Dedifferentiated amniotic fluid mesenchymal stem cell (primary cell): ENCODE measurements around the gene GRIN2A.

Source experiments
- DNase-seq: peaks from one replicate; pipeline ENCODE4 v3.0.0-alpha.2; 2016; ENCODE audit errors: extremely low spot score

The GRIN2A gene

GRCh38 chr16:10181196-10182162 is 749 bp downstream of the GRIN2A start:
- no peak for DNase-seq

GRCh38 chr16:10180771-10181163 is 1.5 kb downstream of the GRIN2A start:
- DNase-seq: no peak

GRCh38 chr16:10180042-10180770 is 2.0 kb downstream of the GRIN2A start:
- no peak for DNase-seq

- DNase-seq: no peak
Measured at GRCh38 chr16:10178526-10178925, 3.7 kb downstream of the GRIN2A start.

- DNase-seq: no peak
Measured at GRCh38 chr16:10178080-10178479, 4.1 kb downstream of the GRIN2A start.

GRCh38 chr16:10172848-10173655 is 9.2 kb downstream of the GRIN2A start:
- no peak for DNase-seq

GRCh38 chr16:10171221-10171620 is 11.0 kb downstream of the GRIN2A start:
- DNase-seq: no peak

- no peak for DNase-seq
Measured at GRCh38 chr16:10169904-10170410, 12.3 kb downstream of the GRIN2A start.

GRCh38 chr16:10169031-10169430 is 13.2 kb downstream of the GRIN2A start:
- DNase-seq: no peak

- DNase-seq: no peak
Measured at GRCh38 chr16:10168258-10168657, 14.0 kb downstream of the GRIN2A start.

- no peak for DNase-seq
Measured at GRCh38 chr16:10165643-10166042, 16.6 kb downstream of the GRIN2A start.

- DNase-seq: no peak
Measured at GRCh38 chr16:10162981-10163380, 19.2 kb downstream of the GRIN2A start.

GRCh38 chr16:10156099-10156498 is 26.1 kb downstream of the GRIN2A start:
- no peak for DNase-seq

- DNase-seq: no peak
Measured at GRCh38 chr16:10154389-10154788, 27.8 kb downstream of the GRIN2A start.

GRCh38 chr16:10153985-10154384 is 28.2 kb downstream of the GRIN2A start:
- no peak for DNase-seq

GRCh38 chr16:10151718-10152117 is 30.5 kb downstream of the GRIN2A start:
- DNase-seq: no peak

GRCh38 chr16:10150906-10151305 is 31.3 kb downstream of the GRIN2A start:
- no peak for DNase-seq

- DNase-seq: no peak
Measured at GRCh38 chr16:10145542-10146035, 36.6 kb downstream of the GRIN2A start.

- DNase-seq: no peak
Measured at GRCh38 chr16:10141671-10142070, 40.6 kb downstream of the GRIN2A start.

- no peak for DNase-seq
Measured at GRCh38 chr16:10138881-10139280, 43.3 kb downstream of the GRIN2A start.

GRCh38 chr16:10137341-10137740 is 44.9 kb downstream of the GRIN2A start:
- no peak for DNase-seq

- DNase-seq: no peak
Measured at GRCh38 chr16:10136916-10137315, 45.3 kb downstream of the GRIN2A start.
